Mesenchymal stem cell (in vitro differentiated cells and primary cell): ENCODE data around the gene S1PR3.

Source experiments
- DNase-seq: peaks from one replicate; pipeline ENCODE4 v3.0.0-alpha.2; 2013
- H2AFZ ChIP-seq: one replicate; pipeline ENCODE4 v1.6.1; 2013; ENCODE audit warnings: low read depth, mild to moderate bottlenecking, control low read depth, inconsistent platforms, low read length, moderate library complexity
- H2AK5ac ChIP-seq: 2 replicates; pipeline ENCODE4 v1.6.1; 2013; ENCODE audit warnings: low read length, moderate library complexity, mild to moderate bottlenecking, inconsistent platforms; ENCODE audit not compliant: severe bottlenecking
- H2BK120ac ChIP-seq: one replicate; pipeline ENCODE4 v1.6.1; 2013; ENCODE audit warnings: low read depth, mild to moderate bottlenecking, inconsistent platforms, low read length, moderate library complexity
- H2BK12ac ChIP-seq, 2 experiments: one replicate each; pipeline ENCODE4 v1.6.1; 2013; ENCODE audit warnings: inconsistent platforms in 2 of 2, low read length in 2 of 2, mild to moderate bottlenecking in 2 of 2, moderate library complexity in 2 of 2, control low read depth in 1 of 2
- H2BK15ac ChIP-seq: one replicate; pipeline ENCODE4 v1.6.1; 2013; ENCODE audit warnings: mild to moderate bottlenecking, low read depth, inconsistent platforms; ENCODE audit not compliant: poor library complexity, severe bottlenecking
- H2BK5ac ChIP-seq: 2 replicates; pipeline ENCODE4 v1.6.1; 2013; ENCODE audit warnings: low read depth, mild to moderate bottlenecking, low read length, control low read depth, inconsistent platforms; ENCODE audit not compliant: poor library complexity, severe bottlenecking
- H3K14ac ChIP-seq, 2 experiments: one replicate each; pipeline ENCODE4 v1.6.1; 2013; ENCODE audit warnings: inconsistent platforms in 2 of 2, low read length in 2 of 2, control low read depth in 1 of 2, mild to moderate bottlenecking in 1 of 2, moderate library complexity in 1 of 2
- H3K18ac ChIP-seq, 2 experiments: one replicate each; pipeline ENCODE4 v1.6.1; 2013; ENCODE audit warnings: inconsistent platforms in 2 of 2, low read length in 2 of 2, control low read depth in 1 of 2, low read depth in 1 of 2, mild to moderate bottlenecking in 1 of 2
- H3K23ac ChIP-seq, 2 experiments: one replicate each; pipeline ENCODE4 v1.6.1; 2013; ENCODE audit warnings: inconsistent platforms in 2 of 2, low read length in 2 of 2, mild to moderate bottlenecking in 2 of 2, moderate library complexity in 2 of 2, control low read depth in 1 of 2
- H3K27ac ChIP-seq: 2 replicates; pipeline ENCODE4 v1.5.1; 2013; ENCODE audit warnings: mild to moderate bottlenecking, moderate library complexity, low read length, control low read depth, inconsistent platforms; ENCODE audit not compliant: poor library complexity, severe bottlenecking
- H3K27me3 ChIP-seq, 2 experiments: 2 replicates each; pipeline versions ENCODE4 v1.6.1 to v1.7.0; 2013; ENCODE audit warnings: low read length in 2 of 2, mild to moderate bottlenecking in 2 of 2, moderate library complexity in 2 of 2, control low read depth in 1 of 2, inconsistent platforms in 1 of 2; ENCODE audit not compliant: control insufficient read depth in 1 of 2, insufficient read depth in 1 of 2
- H3K36me3 ChIP-seq, 2 experiments: 2 replicates each; pipeline versions ENCODE4 v1.6.1 to v1.7.0; 2013; ENCODE audit warnings: low read length in 2 of 2, control low read depth in 1 of 2, inconsistent platforms in 1 of 2, low read depth in 1 of 2, mild to moderate bottlenecking in 1 of 2; ENCODE audit not compliant: insufficient read depth in 2 of 2, control insufficient read depth in 1 of 2
- H3K4ac ChIP-seq, 2 experiments: one replicate each; pipeline ENCODE4 v1.6.1; 2013; ENCODE audit warnings: inconsistent platforms in 2 of 2, low read length in 2 of 2, mild to moderate bottlenecking in 2 of 2, moderate library complexity in 2 of 2, control low read depth in 1 of 2, low read depth in 1 of 2
- H3K4me1 ChIP-seq: 2 replicates; pipeline ENCODE4 v1.6.1; 2013; ENCODE audit warnings: low read depth, low read length, control low read depth; ENCODE audit not compliant: control insufficient read depth, insufficient read depth
- H3K4me2 ChIP-seq: 2 replicates; pipeline ENCODE4 v1.6.1; 2013; ENCODE audit warnings: low read length, mild to moderate bottlenecking, inconsistent platforms; ENCODE audit not compliant: poor library complexity, severe bottlenecking
- H3K4me3 ChIP-seq, 2 experiments: 2 replicates each; pipeline versions ENCODE4 v1.5.1 to v1.7.0; 2013; ENCODE audit warnings: low read length in 2 of 2, mild to moderate bottlenecking in 2 of 2, control low read depth in 1 of 2, low read depth in 1 of 2; ENCODE audit not compliant: insufficient read depth in 1 of 2
- H3K79me1 ChIP-seq: replicated peaks from 2 replicates; pipeline ENCODE4 v1.6.1; 2013; ENCODE audit warnings: mild to moderate bottlenecking, control low read depth, low read length, inconsistent platforms; ENCODE audit not compliant: poor library complexity, severe bottlenecking
- H3K9ac ChIP-seq: 2 replicates; pipeline ENCODE4 v1.7.0; 2013; ENCODE audit warnings: mild to moderate bottlenecking, low read length, moderate library complexity
- H3K9me3 ChIP-seq: 2 replicates; pipeline ENCODE4 v1.7.0; 2013; ENCODE audit warnings: mild to moderate bottlenecking, low read length; ENCODE audit not compliant: control insufficient read depth
- H4K8ac ChIP-seq: one replicate; pipeline ENCODE4 v1.6.1; 2013; ENCODE audit warnings: inconsistent platforms, mild to moderate bottlenecking, low read length, moderate library complexity
- H4K91ac ChIP-seq: one replicate; pipeline ENCODE4 v1.6.1; 2013; ENCODE audit warnings: mild to moderate bottlenecking, low read length, inconsistent platforms
- WGBS: methylation state at CpG from one replicate; pipeline ENCODE4 v1.1.7; 2013; ENCODE audit warnings: mixed read lengths; 5-methylcytosine and 5-hydroxymethylcytosine counted together

The S1PR3 gene

DNA sequence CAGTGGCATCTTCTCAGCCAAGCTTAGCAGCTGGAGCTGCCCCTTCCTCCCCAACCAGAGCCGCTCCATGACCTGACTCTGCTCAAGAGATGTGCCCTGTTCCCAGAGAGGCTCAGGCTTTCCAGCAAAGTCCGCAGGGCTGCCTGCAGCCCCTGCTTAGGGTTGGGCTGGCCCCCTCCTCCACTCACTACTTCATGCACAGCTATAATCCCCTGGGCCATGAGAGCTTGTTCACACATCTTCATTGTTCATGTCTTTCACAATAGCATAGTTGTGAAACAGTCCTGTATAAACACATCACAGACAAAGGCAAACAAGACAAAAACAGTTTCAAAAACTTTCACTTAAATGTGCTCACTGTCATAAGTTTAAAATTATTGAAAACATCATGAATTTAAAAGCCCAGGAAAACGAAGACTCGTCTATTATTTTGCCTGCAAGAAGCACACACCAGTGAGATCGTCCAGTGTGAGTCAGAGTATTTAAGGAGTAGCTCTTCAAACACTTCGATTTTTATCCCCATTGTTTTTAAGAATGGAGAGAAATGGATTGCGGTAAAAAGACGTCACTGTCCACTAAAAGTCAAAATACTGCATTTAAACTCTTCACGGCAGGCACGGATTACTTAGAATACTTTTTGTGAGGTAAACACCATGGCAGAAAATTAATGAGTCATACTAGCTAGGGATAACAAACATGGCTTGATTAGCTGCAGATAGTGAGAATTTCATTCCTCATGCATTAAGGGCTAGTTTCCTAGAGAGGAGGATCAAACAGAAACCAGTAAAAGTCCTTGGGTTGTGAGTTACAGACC, 40.7 kb upstream of the S1PR3 start:
- Histone ChIP-seq H3K4me2 (no peak overlapping the region), H3K4ac (peak overlapping the region; percentile 47 to 48), H3K9me3 (no peaks in the 10 kb centered on the region), H2BK120ac (no peak overlapping the region), H3K79me1 (no peaks in the 10 kb centered on the region), H2BK12ac (peak overlapping the region in 1 of 2 experiments; percentile 84), H3K4me3 (peak overlapping the region in 1 of 2 experiments; percentile 57), H3K36me3 (no peaks in the 10 kb centered on the region), H2AFZ (no peak overlapping the region), H3K9ac (peak overlapping the region; percentile 64), H2BK15ac (no peak overlapping the region), H3K18ac (peak overlapping the region; percentile 4 to 92), H3K27me3 (peaks cover 0 to 3% of the 10 kb centered on the region in 2 experiments), H3K4me1 (peaks cover 21% of the 10 kb centered on the region), H2AK5ac (no peak overlapping the region), H3K23ac (peak overlapping the region in 1 of 2 experiments; percentile 53), H4K8ac (no peak overlapping the region), H2BK5ac (no peak overlapping the region), H3K27ac (no peak overlapping the region), H3K14ac (peak overlapping the region in 1 of 2 experiments; percentile 82), H4K91ac (no peak overlapping the region)
- DNase-seq = peak; percentile 81
- WGBS = 44% methylated on average over 4 of the region's 10 CpGs

DNA sequence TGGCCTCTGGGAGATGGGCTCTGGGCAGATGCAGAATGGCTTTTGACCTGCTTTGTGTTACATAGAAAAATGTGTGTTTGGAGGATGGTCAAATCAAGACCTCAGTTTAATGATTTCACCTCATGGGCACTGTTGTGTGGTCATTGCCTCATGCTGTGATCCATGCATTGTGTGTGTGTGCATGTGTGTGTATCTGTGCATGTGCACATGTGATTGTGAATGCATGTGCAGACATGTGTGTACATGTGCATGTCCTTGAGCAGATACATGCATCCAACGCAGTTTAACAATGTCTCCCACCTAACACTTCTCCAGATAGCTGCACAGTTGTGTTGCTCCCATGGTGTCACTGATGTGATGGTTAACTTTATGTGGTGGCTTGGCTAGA, 40.1 kb upstream of the S1PR3 start:
- Histone ChIP-seq H3K27ac (no peak overlapping the region), H4K91ac (no peak overlapping the region), H4K8ac (no peak overlapping the region), H3K36me3 (no peaks in the 10 kb centered on the region), H2AFZ (no peak overlapping the region), H3K18ac (peak overlapping the region in 1 of 2 experiments; percentile 84), H3K4me3 (peak overlapping the region in 1 of 2 experiments; percentile 57), H2BK120ac (no peak overlapping the region), H3K9ac (peak overlapping the region; percentile 64), H3K23ac (peak overlapping the region in 1 of 2 experiments; percentile 77), H3K27me3 (peaks cover 0 to 9% of the 10 kb centered on the region in 2 experiments), H3K14ac (peak overlapping the region in 1 of 2 experiments; percentile 97), H2BK15ac (no peak overlapping the region), H2BK12ac (peak overlapping the region in 1 of 2 experiments; percentile 76), H3K9me3 (no peaks in the 10 kb centered on the region), H3K4me1 (peaks cover 21% of the 10 kb centered on the region), H3K4me2 (no peak overlapping the region), H2BK5ac (no peak overlapping the region), H3K79me1 (no peaks in the 10 kb centered on the region), H2AK5ac (no peak overlapping the region), H3K4ac (peak overlapping the region; percentile 48 to 57)
- WGBS = 100% methylated on average over 1 of the region's 1 CpG
- no peak for DNase-seq

GRCh38 chr9:88952086-88952615, 39.1 kb upstream of the S1PR3 start:
- Histone ChIP-seq H3K4me1 (peaks cover 20% of the 10 kb centered on the region), H2BK5ac (no peak overlapping the region), H2BK120ac (no peak overlapping the region), H3K4me3 (no peak overlapping the region), H3K4me2 (no peak overlapping the region), H2BK12ac (peak overlapping the region; percentile 6 to 23), H3K9me3 (no peaks in the 10 kb centered on the region), H3K4ac (no peak overlapping the region), H4K8ac (no peak overlapping the region), H3K27ac (no peak overlapping the region), H3K14ac (no peak overlapping the region), H3K36me3 (no peaks in the 10 kb centered on the region), H3K9ac (no peak overlapping the region), H2AFZ (no peak overlapping the region), H4K91ac (no peak overlapping the region), H2BK15ac (peak overlapping the region; percentile 37), H3K79me1 (no peaks in the 10 kb centered on the region), H3K18ac (no peak overlapping the region), H3K23ac (no peak overlapping the region), H2AK5ac (no peak overlapping the region), H3K27me3 (peaks cover 0 to 13% of the 10 kb centered on the region in 2 experiments)
- no peak for DNase-seq
- WGBS = 98% methylated on average over 2 of the region's 2 CpGs

DNA sequence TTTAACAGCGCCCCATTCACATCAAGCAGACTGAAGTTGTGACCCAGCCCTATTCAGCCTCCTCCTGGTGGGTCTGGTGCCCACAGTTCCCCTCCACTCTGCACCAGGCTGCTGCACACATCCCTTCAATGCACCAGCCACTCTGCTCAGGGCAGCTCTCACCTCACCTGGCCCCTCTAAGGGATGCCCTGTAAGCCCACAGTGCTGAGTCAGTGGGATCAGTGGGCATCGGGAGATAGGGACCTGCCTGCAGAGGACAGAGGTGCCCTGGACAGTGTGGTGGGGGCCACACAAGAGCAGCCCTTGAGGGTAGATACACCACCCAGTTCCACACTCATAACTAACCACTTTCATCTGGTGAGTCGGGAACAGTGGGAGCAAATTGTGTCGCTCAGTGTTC, 38.3 kb upstream of the S1PR3 start:
- peak overlapping the region; percentile 59 to 96 for H2BK12ac ChIP-seq
- no peak overlapping the region for H3K4me2 ChIP-seq
- peaks cover 22% of the 10 kb centered on the region for H3K4me1 ChIP-seq
- no peak overlapping the region for H2AK5ac ChIP-seq
- peak overlapping the region in 1 of 2 experiments; percentile 79 for H3K4ac ChIP-seq
- peak overlapping the region in 1 of 2 experiments; percentile 66 for H3K4me3 ChIP-seq
- 88% methylated on average over 4 of the region's 4 CpGs for WGBS
- peak overlapping the region; percentile 36 for H2AFZ ChIP-seq
- no peaks in the 10 kb centered on the region for H3K36me3 ChIP-seq
- peak overlapping the region in 1 of 2 experiments; percentile 53 for H3K14ac ChIP-seq
- H2BK120ac ChIP-seq = no peak overlapping the region
- no peak for DNase-seq
- no peak overlapping the region for H2BK5ac ChIP-seq
- H2BK15ac ChIP-seq = no peak overlapping the region
- no peak overlapping the region for H3K27ac ChIP-seq
- H3K79me1 ChIP-seq = no peaks in the 10 kb centered on the region
- peak overlapping the region in 1 of 2 experiments; percentile 34 for H3K23ac ChIP-seq
- H3K27me3 ChIP-seq = peaks cover 0 to 13% of the 10 kb centered on the region in 2 experiments
- peak overlapping the region; percentile 64 for H4K91ac ChIP-seq
- no peaks in the 10 kb centered on the region for H3K9me3 ChIP-seq
- peak overlapping the region; percentile 80 for H3K9ac ChIP-seq
- peak overlapping the region; percentile 71 for H4K8ac ChIP-seq
- H3K18ac ChIP-seq = peak overlapping the region; percentile 11 to 86
